HG02588 (cell line): ENCODE results near the gene RIPOR1.
"Not testable (repeated sequence)": the region's sequence is repeated elsewhere in the genome, so short reads cannot be mapped to it uniquely, and the experiment has no call there.

ENCODE experiments used
- ATAC-seq: cut with Tn5 transposase; IDR thresholded peaks from one replicate; pipeline ENCODE4 v1.9.1; 2021; ENCODE audit warnings: mild to moderate bottlenecking, moderate library complexity; ENCODE audit not compliant: unreplicated experiment

RIPOR1 gene

GRCh38 chr16:67517155-67517445 is 11.5 kb upstream of the RIPOR1 start:
- ATAC-seq, result no peak

GRCh38 chr16:67517661-67518423 is 10.8 kb upstream of the RIPOR1 start:
- no peak for ATAC-seq

- no peak for ATAC-seq
Measured at GRCh38 chr16:67518676-67519075, 10.0 kb upstream of the RIPOR1 start.

GRCh38 chr16:67519242-67519641 is 9.4 kb upstream of the RIPOR1 start:
- no peak for ATAC-seq

- peak; percentile 63 for ATAC-seq
Measured at GRCh38 chr16:67521095-67521804, 7.4 kb upstream of the RIPOR1 start.

GRCh38 chr16:67525176-67525860 is 3.3 kb upstream of the RIPOR1 start:
- no peak for ATAC-seq

- ATAC-seq, result no peak
Measured at GRCh38 chr16:67526149-67526791, 2.4 kb upstream of the RIPOR1 start.

- ATAC-seq, result no peak
Measured at GRCh38 chr16:67528870-67529581, 397 bp downstream of the RIPOR1 start.

GRCh38 chr16:67529582-67530012 is 968 bp downstream of the RIPOR1 start:
- no peak for ATAC-seq

- ATAC-seq, result peak; percentile 43
Measured at GRCh38 chr16:67530013-67530939, 1.6 kb downstream of the RIPOR1 start.

- no peak for ATAC-seq
Measured at GRCh38 chr16:67531247-67531646, 2.6 kb downstream of the RIPOR1 start.

- ATAC-seq, result no peak
Measured at GRCh38 chr16:67533024-67533560, 4.5 kb downstream of the RIPOR1 start.

GRCh38 chr16:67533987-67534386 is 5.4 kb downstream of the RIPOR1 start:
- not testable (repeated sequence) for ATAC-seq

- ATAC-seq, result no peak
Measured at GRCh38 chr16:67534431-67534830, 5.8 kb downstream of the RIPOR1 start.

- no peak for ATAC-seq
Measured at GRCh38 chr16:67535201-67535600, 6.6 kb downstream of the RIPOR1 start.

- no peak for ATAC-seq
Measured at GRCh38 chr16:67537270-67537635, 8.6 kb downstream of the RIPOR1 start.

GRCh38 chr16:67537636-67538591 is 9.3 kb downstream of the RIPOR1 start:
- ATAC-seq, result peak; percentile 43

- no peak for ATAC-seq
Measured at GRCh38 chr16:67538666-67539101, 10.1 kb downstream of the RIPOR1 start.
